Memory B cell (primary cell): ENCODE measurements around the gene POLR3H.

Experiments used
- ATAC-seq: fragments of 150-1000 bp; cut with Tn5 transposase; 2 replicates; pipeline ENCODE4 v1.10.0; 2021; ENCODE audit warnings: low read depth, mild to moderate bottlenecking, moderate library complexity
- DNase-seq, 2 donors: peaks; one replicate each; pipeline ENCODE4 v3.0.0; 2022; ENCODE audit warnings: low spot score in 2 of 2
- H3K27ac Mint-ChIP-seq: one replicate; pipeline ENCODE4 v1.8.0; 2022; ENCODE audit warnings: mild to moderate bottlenecking, moderate library complexity, mixed read lengths
- H3K27me3 Mint-ChIP-seq: one replicate; pipeline ENCODE4 v1.8.0; 2022; ENCODE audit warnings: mixed read lengths
- H3K36me3 Mint-ChIP-seq: one replicate; pipeline ENCODE4 v1.8.0; 2022; ENCODE audit warnings: mild to moderate bottlenecking, mixed read lengths
- H3K4me1 Mint-ChIP-seq: one replicate; pipeline ENCODE4 v1.8.0; 2022; ENCODE audit warnings: mixed read lengths
- H3K4me3 Mint-ChIP-seq: one replicate; pipeline ENCODE4 v1.8.0; 2022; ENCODE audit warnings: mild to moderate bottlenecking, moderate library complexity, mixed read lengths
- H3K9me3 Mint-ChIP-seq: one replicate; pipeline ENCODE4 v1.8.0; 2022; ENCODE audit warnings: mixed read lengths

Gene POLR3H

GRCh38 chr22:41524809-41525449 is 19.3 kb downstream of the POLR3H start:
- no peak overlapping the region for H3K27ac Mint-ChIP-seq
- DNase-seq = no peak
- H3K36me3 Mint-ChIP-seq = peaks cover 13% of the 10 kb centered on the region
- no peaks in the 10 kb centered on the region for H3K9me3 Mint-ChIP-seq
- H3K27me3 Mint-ChIP-seq = no peaks in the 10 kb centered on the region
- H3K4me1 Mint-ChIP-seq = peaks cover 8% of the 10 kb centered on the region
- H3K4me3 Mint-ChIP-seq = no peak overlapping the region
- ATAC-seq = peak; percentile 68

GRCh38 chr22:41524251-41524661 is 20.0 kb downstream of the POLR3H start:
- Mint-ChIP-seq H3K4me3 (no peak overlapping the region), H3K4me1 (peaks cover 8% of the 10 kb centered on the region), H3K27ac (no peak overlapping the region), H3K9me3 (no peaks in the 10 kb centered on the region), H3K36me3 (peaks cover 13% of the 10 kb centered on the region), H3K27me3 (no peaks in the 10 kb centered on the region)
- no peak for DNase-seq
- ATAC-seq = no peak

GRCh38 chr22:41523464-41524221 is 20.6 kb downstream of the POLR3H start:
- H3K27ac Mint-ChIP-seq = peak overlapping the region; percentile 65
- peaks cover 10% of the 10 kb centered on the region for H3K36me3 Mint-ChIP-seq
- DNase-seq (no peak), ATAC-seq (no peak)
- no peak overlapping the region for H3K4me3 Mint-ChIP-seq
- H3K4me1 Mint-ChIP-seq = peaks cover 8% of the 10 kb centered on the region
- no peaks in the 10 kb centered on the region for H3K9me3 Mint-ChIP-seq
- H3K27me3 Mint-ChIP-seq = no peaks in the 10 kb centered on the region

GRCh38 chr22:41522813-41523212 is 21.5 kb downstream of the POLR3H start:
- ATAC-seq (no peak), DNase-seq (no peak)
- no peaks in the 10 kb centered on the region for H3K27me3 Mint-ChIP-seq
- peaks cover 6% of the 10 kb centered on the region for H3K36me3 Mint-ChIP-seq
- no peak overlapping the region for H3K4me3 Mint-ChIP-seq
- H3K9me3 Mint-ChIP-seq = no peaks in the 10 kb centered on the region
- H3K4me1 Mint-ChIP-seq = peaks cover 8% of the 10 kb centered on the region
- H3K27ac Mint-ChIP-seq = peak overlapping the region; percentile 65

GRCh38 chr22:41521126-41521525 is 23.1 kb downstream of the POLR3H start:
- H3K4me3 Mint-ChIP-seq = no peak overlapping the region
- H3K9me3 Mint-ChIP-seq = no peaks in the 10 kb centered on the region
- DNase-seq = no peak
- peaks cover 3% of the 10 kb centered on the region for H3K36me3 Mint-ChIP-seq
- H3K27ac Mint-ChIP-seq = no peak overlapping the region
- H3K27me3 Mint-ChIP-seq = no peaks in the 10 kb centered on the region
- peaks cover 5% of the 10 kb centered on the region for H3K4me1 Mint-ChIP-seq
- no peak for ATAC-seq

GRCh38 chr22:41518048-41518347 is 26.3 kb downstream of the POLR3H start:
- Mint-ChIP-seq H3K36me3 (peaks cover 8% of the 10 kb centered on the region), H3K27me3 (no peaks in the 10 kb centered on the region), H3K4me3 (no peak overlapping the region), H3K4me1 (peaks cover under 1% of the 10 kb centered on the region), H3K9me3 (no peaks in the 10 kb centered on the region), H3K27ac (no peak overlapping the region)
- ATAC-seq = no peak
- DNase-seq = no peak

- Mint-ChIP-seq H3K27ac (no peak overlapping the region), H3K36me3 (peaks cover 11% of the 10 kb centered on the region), H3K9me3 (no peaks in the 10 kb centered on the region), H3K4me1 (no peaks in the 10 kb centered on the region), H3K4me3 (no peak overlapping the region), H3K27me3 (no peaks in the 10 kb centered on the region)
- DNase-seq (peak; percentile 44 to 45), ATAC-seq (no peak)
These were observed 26.9 kb downstream of the POLR3H start for GRCh38 chr22:41517172-41518047.

GRCh38 chr22:41516462-41516861 is 27.8 kb downstream of the POLR3H start:
- Mint-ChIP-seq H3K4me1 (no peaks in the 10 kb centered on the region), H3K36me3 (peaks cover 12% of the 10 kb centered on the region), H3K9me3 (no peaks in the 10 kb centered on the region), H3K4me3 (no peak overlapping the region), H3K27ac (no peak overlapping the region), H3K27me3 (no peaks in the 10 kb centered on the region)
- ATAC-seq (peak; percentile 46), DNase-seq (no peak)

- Mint-ChIP-seq H3K27me3 (no peaks in the 10 kb centered on the region), H3K27ac (no peak overlapping the region), H3K36me3 (peaks cover 21% of the 10 kb centered on the region), H3K4me1 (no peaks in the 10 kb centered on the region), H3K9me3 (no peaks in the 10 kb centered on the region), H3K4me3 (no peak overlapping the region)
- ATAC-seq = no peak
- DNase-seq = no peak
These were observed 30.9 kb downstream of the POLR3H start for GRCh38 chr22:41513391-41513790.

- H3K4me3 Mint-ChIP-seq = no peak overlapping the region
- no peaks in the 10 kb centered on the region for H3K4me1 Mint-ChIP-seq
- no peak overlapping the region for H3K27ac Mint-ChIP-seq
- ATAC-seq = no peak
- no peaks in the 10 kb centered on the region for H3K27me3 Mint-ChIP-seq
- H3K9me3 Mint-ChIP-seq = no peaks in the 10 kb centered on the region
- H3K36me3 Mint-ChIP-seq = peaks cover 25% of the 10 kb centered on the region
- no peak for DNase-seq
These were observed 31.7 kb downstream of the POLR3H start for GRCh38 chr22:41512421-41513194.

GRCh38 chr22:41511521-41511968 is 32.7 kb downstream of the POLR3H start:
- ATAC-seq (no peak), DNase-seq (no peak)
- H3K4me1 Mint-ChIP-seq = no peaks in the 10 kb centered on the region
- H3K27me3 Mint-ChIP-seq = no peaks in the 10 kb centered on the region
- no peak overlapping the region for H3K27ac Mint-ChIP-seq
- no peak overlapping the region for H3K4me3 Mint-ChIP-seq
- no peaks in the 10 kb centered on the region for H3K9me3 Mint-ChIP-seq
- H3K36me3 Mint-ChIP-seq = peaks cover 27% of the 10 kb centered on the region

GRCh38 chr22:41508770-41509170 is 35.5 kb downstream of the POLR3H start:
- DNase-seq (no peak), ATAC-seq (no peak)
- Mint-ChIP-seq H3K4me1 (peaks cover 5% of the 10 kb centered on the region), H3K9me3 (no peaks in the 10 kb centered on the region), H3K36me3 (peaks cover 30% of the 10 kb centered on the region), H3K4me3 (no peak overlapping the region), H3K27ac (no peak overlapping the region), H3K27me3 (no peaks in the 10 kb centered on the region)

GRCh38 chr22:41507330-41508063 is 36.8 kb downstream of the POLR3H start:
- no peak for DNase-seq
- Mint-ChIP-seq H3K36me3 (peaks cover 20% of the 10 kb centered on the region), H3K9me3 (no peaks in the 10 kb centered on the region), H3K4me3 (no peak overlapping the region), H3K27me3 (no peaks in the 10 kb centered on the region), H3K4me1 (peaks cover 5% of the 10 kb centered on the region), H3K27ac (peak overlapping the region; percentile 41)
- no peak for ATAC-seq
